HG03439 (cell line): ENCODE measurements around the gene SNAI1.
"Not testable (repeated sequence)": the region's sequence is repeated elsewhere in the genome, so short reads cannot be mapped to it uniquely, and the experiment has no call there.

Source experiments
- ATAC-seq: cut with Tn5 transposase; IDR thresholded peaks from one replicate; pipeline ENCODE4 v1.9.1; 2021; ENCODE audit warnings: mild to moderate bottlenecking, moderate library complexity; ENCODE audit not compliant: unreplicated experiment

Gene SNAI1

DNA sequence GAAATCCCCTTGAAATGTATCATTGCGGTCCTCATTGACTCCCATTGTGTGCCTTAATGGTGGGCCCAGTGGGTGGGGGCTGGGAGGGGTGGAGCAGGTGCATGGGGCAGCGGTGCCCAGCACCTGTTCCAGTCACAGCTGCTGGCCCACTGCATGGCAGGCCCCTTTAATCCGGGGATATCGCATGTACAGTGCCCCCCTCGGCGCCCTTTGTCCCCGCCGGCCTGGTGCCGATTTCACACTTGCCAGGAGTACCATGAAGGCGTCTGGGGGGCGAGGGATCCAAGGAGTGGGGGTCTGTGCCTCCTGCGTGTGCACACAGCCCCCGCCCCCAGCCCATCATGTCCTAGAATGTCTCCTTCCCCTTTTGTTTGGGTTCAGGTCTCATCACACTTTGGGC lies 2.8 kb downstream of the SNAI1 start:
- no peak for ATAC-seq

- ATAC-seq = no peak
Measured at GRCh38 chr20:49986049-49986448, 3.3 kb downstream of the SNAI1 start.

GRCh38 chr20:49987015-49987867 lies 4.5 kb downstream of the SNAI1 start:
- ATAC-seq = no peak

- no peak for ATAC-seq
Measured at GRCh38 chr20:49987868-49988690, 5.3 kb downstream of the SNAI1 start.

DNA sequence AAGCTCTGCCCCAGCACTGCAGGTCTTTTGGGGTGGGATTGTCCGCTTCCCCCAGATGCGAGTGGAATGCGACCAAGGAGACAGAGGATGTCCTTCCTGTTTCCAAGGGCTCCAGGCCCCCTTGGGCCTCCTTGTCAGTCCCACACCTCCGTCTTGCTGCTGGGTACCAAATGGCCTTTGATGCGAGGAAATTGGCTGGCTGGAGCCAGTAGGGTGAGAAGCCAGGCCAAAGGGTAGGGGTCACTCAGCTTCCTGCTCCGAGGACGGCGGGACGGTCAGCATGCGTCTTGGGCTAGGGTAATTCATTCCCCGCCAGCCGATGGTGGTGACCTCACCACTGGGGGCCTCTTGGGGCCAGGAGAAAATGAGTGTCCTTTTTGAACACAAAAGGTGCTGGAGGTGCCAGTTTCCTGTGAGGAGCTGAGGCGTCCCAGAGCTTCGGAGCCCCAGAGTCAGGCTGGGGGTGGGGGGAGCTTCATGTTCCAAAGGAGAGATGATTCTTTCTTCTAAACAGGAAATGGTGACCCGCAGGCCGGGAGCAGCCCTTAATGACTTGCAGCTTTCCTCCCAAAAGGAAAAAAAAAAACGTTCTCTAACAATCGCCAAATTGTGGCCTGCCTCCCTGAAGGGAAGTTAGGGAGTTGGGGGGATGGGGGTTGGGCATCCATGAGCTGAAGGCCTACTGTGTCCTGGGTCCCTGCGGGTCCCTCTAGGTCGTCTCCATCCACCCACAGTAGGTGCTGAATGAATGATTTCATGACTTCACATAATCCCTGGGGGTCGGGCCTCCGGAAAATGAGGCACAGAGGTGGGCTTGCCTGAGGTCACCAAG lies 6.7 kb downstream of the SNAI1 start:
- ATAC-seq = no peak

DNA sequence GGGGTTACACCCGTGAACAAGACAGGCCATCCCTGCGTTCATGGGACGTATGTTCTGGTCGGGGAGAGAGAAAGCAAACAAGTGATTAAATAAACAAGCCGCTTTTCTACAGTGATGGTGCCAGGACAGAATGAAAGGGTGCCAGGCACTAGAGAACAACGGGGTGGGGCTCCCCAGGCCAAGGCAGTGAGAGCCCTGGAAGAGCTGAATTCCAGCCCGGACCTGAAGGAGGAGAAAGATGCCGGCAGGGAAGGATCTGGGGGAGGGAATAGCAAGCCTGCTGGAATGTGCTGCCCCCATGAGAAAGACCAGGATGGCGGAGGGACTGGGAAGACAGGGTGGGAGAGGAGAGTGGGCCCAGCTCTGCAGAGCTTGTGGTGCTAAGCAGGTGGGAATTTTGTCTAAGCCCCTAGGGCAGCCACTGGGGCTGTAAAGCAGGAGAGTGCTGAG lies 7.5 kb downstream of the SNAI1 start:
- no peak for ATAC-seq

DNA sequence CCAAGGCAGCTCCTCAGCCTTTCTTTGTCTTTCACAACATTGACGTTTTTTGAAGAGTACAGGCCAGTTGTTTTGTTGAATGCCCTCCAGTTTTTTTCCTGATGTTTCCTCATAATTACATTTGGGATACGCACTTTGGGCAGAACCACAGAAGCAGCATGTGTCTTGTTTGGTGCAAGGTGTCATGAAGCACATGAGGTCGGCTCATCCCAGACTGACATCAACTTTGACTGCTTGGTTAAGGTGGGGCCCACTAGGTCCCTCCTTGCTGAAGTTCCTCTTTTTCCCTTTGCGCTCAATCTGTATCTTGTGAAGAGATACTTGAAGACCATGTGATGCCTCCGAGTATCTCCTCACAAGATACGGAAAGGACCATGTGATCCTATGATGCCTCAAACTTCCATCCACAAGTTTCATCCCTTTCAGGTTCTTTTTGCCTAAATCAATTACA lies 10.5 kb downstream of the SNAI1 start:
- no peak for ATAC-seq

GRCh38 chr20:49995586-49995985 lies 12.8 kb downstream of the SNAI1 start:
- ATAC-seq = no peak

- ATAC-seq = not testable (repeated sequence)
Measured at GRCh38 chr20:49998478-49999188, 15.9 kb downstream of the SNAI1 start.

- ATAC-seq = no peak
Measured at GRCh38 chr20:49999329-49999728, 16.5 kb downstream of the SNAI1 start.

- not testable (repeated sequence) for ATAC-seq
Measured at GRCh38 chr20:50000548-50001222, 17.9 kb downstream of the SNAI1 start.

DNA sequence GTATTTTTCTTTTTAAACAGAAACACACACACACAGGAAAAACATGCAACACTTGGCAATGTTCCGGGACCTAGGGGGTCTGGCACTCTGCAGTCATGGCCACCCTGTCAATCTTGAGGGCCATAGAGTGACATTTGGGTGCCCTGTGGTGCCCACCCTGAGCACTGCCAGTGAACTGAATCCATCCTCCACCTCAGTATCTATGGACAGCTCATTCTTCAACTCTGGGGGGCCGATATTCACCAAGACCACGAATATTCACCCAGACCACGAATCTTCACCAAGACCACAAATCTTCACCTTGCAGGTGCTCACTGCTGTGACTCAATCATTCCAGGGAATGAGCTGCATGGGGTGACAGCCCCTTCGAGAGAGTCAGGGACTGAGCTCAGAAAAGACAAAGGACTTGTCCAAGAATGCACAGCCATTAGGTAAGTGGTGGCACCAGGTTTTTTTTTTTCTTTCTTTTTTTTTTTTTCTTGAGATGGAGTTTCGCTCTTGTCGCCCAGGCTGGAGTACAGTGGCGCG lies 19.1 kb downstream of the SNAI1 start:
- ATAC-seq = no peak

DNA sequence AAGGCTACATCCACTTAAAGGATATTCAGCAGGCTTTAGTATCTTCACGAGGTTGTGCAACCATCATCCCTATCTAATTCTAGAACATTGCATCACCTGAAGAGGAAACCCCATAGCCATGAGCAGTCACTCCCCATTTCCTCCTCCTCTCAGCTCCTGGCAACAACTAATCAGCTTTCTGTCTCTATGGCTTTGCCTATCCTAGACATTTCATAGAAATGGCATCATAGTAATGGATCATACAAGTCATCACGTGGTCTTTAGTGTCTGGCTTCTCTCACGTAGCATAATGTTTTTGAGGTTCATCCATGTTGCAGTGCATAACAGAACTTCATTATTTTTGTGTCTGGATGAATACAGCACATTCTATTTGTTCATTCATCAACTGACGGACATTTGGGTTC lies 20.5 kb downstream of the SNAI1 start:
- no peak for ATAC-seq

- ATAC-seq = no peak
Measured at GRCh38 chr20:50004229-50004628, 21.4 kb downstream of the SNAI1 start.

GRCh38 chr20:50005471-50005981 lies 22.7 kb downstream of the SNAI1 start:
- no peak for ATAC-seq

GRCh38 chr20:50007369-50007768 lies 24.6 kb downstream of the SNAI1 start:
- ATAC-seq = no peak

- ATAC-seq = no peak
Measured at GRCh38 chr20:50008007-50008406, 25.2 kb downstream of the SNAI1 start.

- no peak for ATAC-seq
Measured at GRCh38 chr20:50009521-50010454, 27.0 kb downstream of the SNAI1 start.
